Mesenchymal stem cell (in vitro differentiated cells and primary cell): Measurements from ENCODE around the gene ACMSD.
"Not testable (repeated sequence)": the region's sequence is repeated elsewhere in the genome, so short reads cannot be mapped to it uniquely, and the experiment has no call there.

Experiments
- DNase-seq: peaks from one replicate; pipeline ENCODE4 v3.0.0-alpha.2; 2013
- H2AFZ ChIP-seq: one replicate; pipeline ENCODE4 v1.6.1; 2013; ENCODE audit warnings: low read depth, mild to moderate bottlenecking, control low read depth, inconsistent platforms, low read length, moderate library complexity
- H2AK5ac ChIP-seq: 2 replicates; pipeline ENCODE4 v1.6.1; 2013; ENCODE audit warnings: low read length, moderate library complexity, mild to moderate bottlenecking, inconsistent platforms; ENCODE audit not compliant: severe bottlenecking
- H2BK120ac ChIP-seq: one replicate; pipeline ENCODE4 v1.6.1; 2013; ENCODE audit warnings: low read depth, mild to moderate bottlenecking, inconsistent platforms, low read length, moderate library complexity
- H2BK12ac ChIP-seq, 2 experiments: one replicate each; pipeline ENCODE4 v1.6.1; 2013; ENCODE audit warnings: inconsistent platforms in 2 of 2, low read length in 2 of 2, mild to moderate bottlenecking in 2 of 2, moderate library complexity in 2 of 2, control low read depth in 1 of 2
- H2BK15ac ChIP-seq: one replicate; pipeline ENCODE4 v1.6.1; 2013; ENCODE audit warnings: mild to moderate bottlenecking, low read depth, inconsistent platforms; ENCODE audit not compliant: poor library complexity, severe bottlenecking
- H2BK5ac ChIP-seq: 2 replicates; pipeline ENCODE4 v1.6.1; 2013; ENCODE audit warnings: low read depth, mild to moderate bottlenecking, low read length, control low read depth, inconsistent platforms; ENCODE audit not compliant: poor library complexity, severe bottlenecking
- H3K14ac ChIP-seq, 2 experiments: one replicate each; pipeline ENCODE4 v1.6.1; 2013; ENCODE audit warnings: inconsistent platforms in 2 of 2, low read length in 2 of 2, control low read depth in 1 of 2, mild to moderate bottlenecking in 1 of 2, moderate library complexity in 1 of 2
- H3K18ac ChIP-seq, 2 experiments: one replicate each; pipeline ENCODE4 v1.6.1; 2013; ENCODE audit warnings: inconsistent platforms in 2 of 2, low read length in 2 of 2, control low read depth in 1 of 2, low read depth in 1 of 2, mild to moderate bottlenecking in 1 of 2
- H3K23ac ChIP-seq, 2 experiments: one replicate each; pipeline ENCODE4 v1.6.1; 2013; ENCODE audit warnings: inconsistent platforms in 2 of 2, low read length in 2 of 2, mild to moderate bottlenecking in 2 of 2, moderate library complexity in 2 of 2, control low read depth in 1 of 2
- H3K27ac ChIP-seq: 2 replicates; pipeline ENCODE4 v1.5.1; 2013; ENCODE audit warnings: mild to moderate bottlenecking, moderate library complexity, low read length, control low read depth, inconsistent platforms; ENCODE audit not compliant: poor library complexity, severe bottlenecking
- H3K27me3 ChIP-seq, 2 experiments: 2 replicates each; pipeline versions ENCODE4 v1.6.1 to v1.7.0; 2013; ENCODE audit warnings: low read length in 2 of 2, mild to moderate bottlenecking in 2 of 2, moderate library complexity in 2 of 2, control low read depth in 1 of 2, inconsistent platforms in 1 of 2; ENCODE audit not compliant: control insufficient read depth in 1 of 2, insufficient read depth in 1 of 2
- H3K36me3 ChIP-seq, 2 experiments: 2 replicates each; pipeline versions ENCODE4 v1.6.1 to v1.7.0; 2013; ENCODE audit warnings: low read length in 2 of 2, control low read depth in 1 of 2, inconsistent platforms in 1 of 2, low read depth in 1 of 2, mild to moderate bottlenecking in 1 of 2; ENCODE audit not compliant: insufficient read depth in 2 of 2, control insufficient read depth in 1 of 2
- H3K4ac ChIP-seq, 2 experiments: one replicate each; pipeline ENCODE4 v1.6.1; 2013; ENCODE audit warnings: inconsistent platforms in 2 of 2, low read length in 2 of 2, mild to moderate bottlenecking in 2 of 2, moderate library complexity in 2 of 2, control low read depth in 1 of 2, low read depth in 1 of 2
- H3K4me1 ChIP-seq: 2 replicates; pipeline ENCODE4 v1.6.1; 2013; ENCODE audit warnings: low read depth, low read length, control low read depth; ENCODE audit not compliant: control insufficient read depth, insufficient read depth
- H3K4me2 ChIP-seq: 2 replicates; pipeline ENCODE4 v1.6.1; 2013; ENCODE audit warnings: low read length, mild to moderate bottlenecking, inconsistent platforms; ENCODE audit not compliant: poor library complexity, severe bottlenecking
- H3K4me3 ChIP-seq, 2 experiments: 2 replicates each; pipeline versions ENCODE4 v1.5.1 to v1.7.0; 2013; ENCODE audit warnings: low read length in 2 of 2, mild to moderate bottlenecking in 2 of 2, control low read depth in 1 of 2, low read depth in 1 of 2; ENCODE audit not compliant: insufficient read depth in 1 of 2
- H3K79me1 ChIP-seq: replicated peaks from 2 replicates; pipeline ENCODE4 v1.6.1; 2013; ENCODE audit warnings: mild to moderate bottlenecking, control low read depth, low read length, inconsistent platforms; ENCODE audit not compliant: poor library complexity, severe bottlenecking
- H3K9ac ChIP-seq: 2 replicates; pipeline ENCODE4 v1.7.0; 2013; ENCODE audit warnings: mild to moderate bottlenecking, low read length, moderate library complexity
- H3K9me3 ChIP-seq: 2 replicates; pipeline ENCODE4 v1.7.0; 2013; ENCODE audit warnings: mild to moderate bottlenecking, low read length; ENCODE audit not compliant: control insufficient read depth
- H4K8ac ChIP-seq: one replicate; pipeline ENCODE4 v1.6.1; 2013; ENCODE audit warnings: inconsistent platforms, mild to moderate bottlenecking, low read length, moderate library complexity
- H4K91ac ChIP-seq: one replicate; pipeline ENCODE4 v1.6.1; 2013; ENCODE audit warnings: mild to moderate bottlenecking, low read length, inconsistent platforms
- WGBS: methylation state at CpG from one replicate; pipeline ENCODE4 v1.1.7; 2013; ENCODE audit warnings: mixed read lengths; 5-methylcytosine and 5-hydroxymethylcytosine counted together

The ACMSD gene

DNA sequence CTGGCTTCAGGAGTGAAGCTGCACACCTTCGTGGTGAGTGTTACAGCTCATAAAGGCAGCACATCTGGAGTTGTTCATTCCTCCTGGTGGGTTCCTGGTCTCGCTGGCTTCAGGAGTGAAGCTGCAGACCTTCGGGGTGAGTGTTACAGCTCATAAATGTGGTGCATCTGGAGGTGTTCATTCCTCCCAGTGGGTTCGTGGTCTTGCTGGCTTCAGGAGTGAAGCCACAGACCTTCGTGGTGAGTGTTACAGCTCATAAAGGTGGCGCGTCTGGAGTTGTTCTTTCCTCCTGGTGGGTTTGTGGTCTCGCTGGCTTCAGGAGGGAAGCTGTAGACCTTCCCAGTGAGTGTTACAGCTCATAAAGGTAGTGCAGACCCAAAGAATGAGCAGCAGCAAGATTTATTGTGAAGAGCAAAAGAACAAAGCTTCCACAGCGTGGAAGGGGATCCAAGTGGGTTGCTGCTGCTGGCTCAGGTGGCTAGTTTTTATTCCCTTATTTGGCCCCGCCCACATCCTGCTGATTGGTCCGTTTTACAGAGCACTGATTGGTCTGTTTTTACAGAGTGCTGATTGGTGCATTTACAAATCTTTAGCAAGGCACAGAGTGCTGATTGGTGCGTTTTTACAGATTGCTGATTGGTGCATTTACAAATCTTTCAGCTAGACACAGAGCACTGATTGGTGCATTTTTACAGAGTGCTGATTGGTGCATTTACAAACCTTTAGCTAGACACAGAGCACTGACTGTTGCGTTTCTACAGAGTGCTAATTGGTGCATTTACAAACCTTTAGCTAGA lies 34.6 kb upstream of the ACMSD start:
- not testable (repeated sequence) for H3K4me2 ChIP-seq, H3K9ac ChIP-seq, H2BK15ac ChIP-seq, H3K27me3 ChIP-seq, H3K27ac ChIP-seq, H4K8ac ChIP-seq, H3K4ac ChIP-seq, H3K18ac ChIP-seq, H3K23ac ChIP-seq, H3K14ac ChIP-seq, H3K4me1 ChIP-seq, H4K91ac ChIP-seq, H2BK120ac ChIP-seq, H2AK5ac ChIP-seq, H3K36me3 ChIP-seq, H2BK5ac ChIP-seq, H2AFZ ChIP-seq, H3K79me1 ChIP-seq, H2BK12ac ChIP-seq, DNase-seq, H3K4me3 ChIP-seq
- WGBS, result 76% methylated on average over 13 of the region's 13 CpGs
- peaks cover 14% of the 10 kb centered on the region for H3K9me3 ChIP-seq

DNA sequence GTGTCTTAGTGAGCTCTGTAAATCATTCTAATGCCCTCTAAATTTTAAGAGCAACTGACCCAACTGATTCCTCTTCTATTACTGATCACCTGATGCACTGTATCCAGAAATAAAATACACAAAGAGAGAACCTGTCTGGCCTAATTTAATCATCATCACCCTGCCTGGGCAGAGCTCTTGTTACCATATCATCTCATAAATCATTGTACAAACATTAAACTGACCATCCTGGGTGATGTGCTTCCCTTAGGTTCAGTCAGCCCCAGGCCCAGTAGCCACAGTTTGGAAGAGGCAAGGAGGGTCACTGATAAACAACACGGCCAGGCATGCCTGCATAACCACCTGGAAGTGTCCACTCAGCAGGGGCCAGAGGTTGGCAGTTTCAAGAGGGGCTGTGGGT lies 22.7 kb upstream of the ACMSD start:
- WGBS, result 38% methylated on average over 1 of the region's 1 CpG
- no peak overlapping the region for H3K4me3 ChIP-seq
- H3K9ac ChIP-seq, result no peak overlapping the region
- H2AK5ac ChIP-seq, result no peak overlapping the region
- H3K27me3 ChIP-seq, result peaks cover 0 to 4% of the 10 kb centered on the region in 2 experiments
- H2AFZ ChIP-seq, result no peak overlapping the region
- H3K4me2 ChIP-seq, result no peak overlapping the region
- H2BK12ac ChIP-seq, result no peak overlapping the region
- H4K91ac ChIP-seq, result no peak overlapping the region
- no peaks in the 10 kb centered on the region for H3K79me1 ChIP-seq
- H3K4me1 ChIP-seq, result peaks cover 2% of the 10 kb centered on the region
- no peak overlapping the region for H3K27ac ChIP-seq
- no peak overlapping the region for H3K18ac ChIP-seq
- no peak overlapping the region for H3K4ac ChIP-seq
- no peak overlapping the region for H3K23ac ChIP-seq
- no peak overlapping the region for H2BK15ac ChIP-seq
- H3K9me3 ChIP-seq, result peaks cover 12% of the 10 kb centered on the region
- H4K8ac ChIP-seq, result no peak overlapping the region
- H2BK120ac ChIP-seq, result no peak overlapping the region
- no peak for DNase-seq
- no peaks in the 10 kb centered on the region for H3K36me3 ChIP-seq
- H2BK5ac ChIP-seq, result no peak overlapping the region
- no peak overlapping the region for H3K14ac ChIP-seq

DNA sequence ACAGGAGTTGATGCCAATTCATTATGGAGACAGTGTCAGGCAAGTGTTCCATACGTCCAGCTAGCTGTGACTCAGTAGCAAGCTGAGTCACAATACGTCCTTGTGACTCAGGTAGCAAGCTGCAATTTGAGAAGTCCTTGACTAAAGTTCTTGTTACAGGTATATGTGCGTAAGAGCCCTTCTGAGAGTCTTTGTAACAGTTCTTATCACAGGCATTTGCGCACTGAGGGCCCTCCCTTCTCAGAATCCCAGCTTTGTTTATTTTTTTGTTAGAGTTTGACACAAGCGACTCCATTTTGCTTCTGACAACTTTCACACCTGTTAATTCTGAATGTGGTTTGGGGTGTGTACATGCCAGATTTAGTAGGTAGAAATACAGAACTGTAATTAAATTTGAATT lies 20.1 kb upstream of the ACMSD start:
- H3K4me3 ChIP-seq, result no peak overlapping the region
- H3K14ac ChIP-seq, result no peak overlapping the region
- H3K36me3 ChIP-seq, result no peaks in the 10 kb centered on the region
- no peak overlapping the region for H2AFZ ChIP-seq
- no peak for DNase-seq
- H3K9me3 ChIP-seq, result peaks cover 3% of the 10 kb centered on the region
- H4K8ac ChIP-seq, result no peak overlapping the region
- no peaks in the 10 kb centered on the region for H3K79me1 ChIP-seq
- no peak overlapping the region for H3K23ac ChIP-seq
- peaks cover 2% of the 10 kb centered on the region for H3K4me1 ChIP-seq
- no peak overlapping the region for H2BK12ac ChIP-seq
- WGBS, result 69% methylated on average over 5 of the region's 5 CpGs
- H3K27me3 ChIP-seq, result peaks cover 0 to 4% of the 10 kb centered on the region in 2 experiments
- no peak overlapping the region for H4K91ac ChIP-seq
- no peak overlapping the region for H2BK5ac ChIP-seq
- no peak overlapping the region for H2AK5ac ChIP-seq
- no peak overlapping the region for H2BK120ac ChIP-seq
- no peak overlapping the region for H3K4me2 ChIP-seq
- H2BK15ac ChIP-seq, result no peak overlapping the region
- no peak overlapping the region for H3K27ac ChIP-seq
- H3K9ac ChIP-seq, result no peak overlapping the region
- H3K4ac ChIP-seq, result no peak overlapping the region
- H3K18ac ChIP-seq, result no peak overlapping the region

DNA sequence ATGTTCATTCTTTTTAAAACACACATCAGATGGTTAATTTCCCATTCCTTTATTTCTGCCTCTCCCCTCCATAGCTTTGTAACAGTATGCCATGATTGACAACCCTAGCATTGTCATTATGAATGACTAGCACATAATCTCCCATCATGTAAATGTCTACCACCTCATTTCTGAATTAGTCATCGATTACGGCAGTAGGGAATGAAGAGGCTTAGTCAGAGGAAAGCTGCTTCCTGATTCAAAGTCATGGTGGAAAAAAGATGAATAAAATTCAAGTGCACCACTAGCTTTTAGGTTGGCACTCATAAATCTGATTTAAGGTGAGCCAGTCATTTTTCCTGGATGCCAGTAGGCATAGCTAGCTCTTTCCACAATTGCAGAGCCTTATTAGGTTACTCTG lies 19.1 kb upstream of the ACMSD start:
- Histone ChIP-seq H2BK12ac (no peak overlapping the region), H3K79me1 (no peaks in the 10 kb centered on the region), H2BK5ac (no peak overlapping the region), H3K18ac (no peak overlapping the region), H2BK120ac (no peak overlapping the region), H3K4me1 (peaks cover 2% of the 10 kb centered on the region), H3K27me3 (peaks cover 0 to 4% of the 10 kb centered on the region in 2 experiments), H4K8ac (no peak overlapping the region), H2AK5ac (no peak overlapping the region), H3K36me3 (no peaks in the 10 kb centered on the region), H3K9ac (no peak overlapping the region), H3K4me2 (no peak overlapping the region), H3K4me3 (no peak overlapping the region), H3K9me3 (no peaks in the 10 kb centered on the region), H2BK15ac (no peak overlapping the region), H3K23ac (no peak overlapping the region), H3K14ac (no peak overlapping the region), H4K91ac (no peak overlapping the region), H3K27ac (peak overlapping the region; percentile 18), H2AFZ (no peak overlapping the region), H3K4ac (no peak overlapping the region)
- WGBS, result 27% methylated on average over 2 of the region's 2 CpGs
- DNase-seq, result peak; percentile 20
